Measurements from ENCODE around the gene FDCSP. TPM values are rescaled to one million over a fixed set of nuclear protein-coding genes. Genes with fewer than 3 reads are reported as not detected.

FDCSP gene
- total and polyA plus RNA-seq, 10 of the 15 experiments (the other 5 are each of a cell fraction or from before 2014, with no cell fraction given), result not detected

GRCh38 chr4:70239131-70239883 is 13.4 kb downstream of the FDCSP start:
- Histone ChIP-seq H2AFZ (ENCODE audit: control insufficient read depth, low read depth, low read length) (no peak overlapping the region), H3K27ac (ENCODE audit: control insufficient read depth, insufficient read depth) (no peak overlapping the region), H3K4me3 (no peak overlapping the region), H3K4me1 (ENCODE audit: control insufficient read depth, insufficient read depth, low read length) (no peaks in the 10 kb centered on the region), H3K4me2 (ENCODE audit: control insufficient read depth, insufficient read depth) (no peak overlapping the region), H3K9me3 (replicated peaks; ENCODE audit: control insufficient read depth, insufficient read depth, low read length) (no peaks in the 10 kb centered on the region), H3K27me3 (replicated peaks in 1 of 2; ENCODE audit: control insufficient read depth in 2 of 2, insufficient read depth in 2 of 2, low read length in 1 of 2) (no peaks in the 10 kb centered on the region), H3K9ac (ENCODE audit: control insufficient read depth, insufficient read depth, low read length) (no peak overlapping the region), H3K79me2 (ENCODE audit: control insufficient read depth, insufficient read depth, low read length) (no peaks in the 10 kb centered on the region), H4K20me1 (ENCODE audit: control insufficient read depth, insufficient read depth) (no peaks in the 10 kb centered on the region), H3K36me3 (ENCODE audit: control insufficient read depth in 2 of 2, insufficient read depth in 2 of 2, low read length in 1 of 2) (no peaks in the 10 kb centered on the region)
- ChIA-PET RAD21 (ENCODE audit: unreplicated experiment) (no interaction called here), SMC1A (ENCODE audit: uncharacterized antibody, unreplicated experiment) (no interaction called here), CTCF (no interaction called here), POLR2A (no interaction called here)
- DNase-seq (ENCODE audit: low read depth, low spot score), result no peak
- ATAC-seq, result no peak
- intact Hi-C loops (cut with micrococcal nuclease; ENCODE audit: unreplicated experiment) (no loop called here), in situ Hi-C loops (cut with MboI) (no loop called here)
- BruUV-seq (replicated peaks), result no TSS peak
- WGBS (ENCODE audit: insufficient coverage, insufficient replicate concordance, low lambda C conversion rate, missing lambda C conversion rate), result 0% methylated on average over 3 of the region's 3 CpGs
- no peak for TF ChIP-seq TCF7 (IDR thresholded peaks at IDR 0.05; ENCODE audit: borderline replicate concordance)
- no peak for TF ChIP-seq SREBF1 (IDR thresholded peaks at IDR 0.05; ENCODE audit: low read length)
- TF ChIP-seq HCFC1 (IDR thresholded peaks at IDR 0.05; ENCODE audit: low read length), result no peak
- FAIRE-seq, result no peak

- in situ Hi-C loops (cut with MboI) (no loop called here), intact Hi-C loops (cut with micrococcal nuclease; ENCODE audit: unreplicated experiment) (no loop called here)
- 66% methylated on average over 5 of the region's 5 CpGs for WGBS (ENCODE audit: insufficient coverage, insufficient replicate concordance, low lambda C conversion rate, missing lambda C conversion rate)
- H3K4me1 ChIP-seq (ENCODE audit: control insufficient read depth, insufficient read depth, low read length), result no peaks in the 10 kb centered on the region
- no peaks in the 10 kb centered on the region for H4K20me1 ChIP-seq (ENCODE audit: control insufficient read depth, insufficient read depth)
- ATAC-seq (no peak), DNase-seq (ENCODE audit: low read depth, low spot score) (no peak), FAIRE-seq (no peak)
- no peaks in the 10 kb centered on the region for H3K9me3 ChIP-seq (replicated peaks; ENCODE audit: control insufficient read depth, insufficient read depth, low read length)
- SMC1A ChIA-PET (ENCODE audit: uncharacterized antibody, unreplicated experiment), result no interaction called here
- H3K4me3 ChIP-seq, result no peak overlapping the region
- no TSS peak for BruUV-seq (replicated peaks)
- H3K36me3 ChIP-seq (ENCODE audit: control insufficient read depth in 2 of 2, insufficient read depth in 2 of 2, low read length in 1 of 2), result no peaks in the 10 kb centered on the region
- POLR2A ChIA-PET, result no interaction called here
- no peaks in the 10 kb centered on the region for H3K79me2 ChIP-seq (ENCODE audit: control insufficient read depth, insufficient read depth, low read length)
- no peak overlapping the region for H3K9ac ChIP-seq (ENCODE audit: control insufficient read depth, insufficient read depth, low read length)
- no peak overlapping the region for H2AFZ ChIP-seq (ENCODE audit: control insufficient read depth, low read depth, low read length)
- RAD21 ChIA-PET (ENCODE audit: unreplicated experiment), result no interaction called here
- no peaks in the 10 kb centered on the region for H3K27me3 ChIP-seq (replicated peaks in 1 of 2; ENCODE audit: control insufficient read depth in 2 of 2, insufficient read depth in 2 of 2, low read length in 1 of 2)
- no peak overlapping the region for H3K4me2 ChIP-seq (ENCODE audit: control insufficient read depth, insufficient read depth)
- no peak overlapping the region for H3K27ac ChIP-seq (ENCODE audit: control insufficient read depth, insufficient read depth)
- CTCF ChIA-PET, result no interaction called here
- TF ChIP-seq FOS (IDR thresholded peaks at IDR 0.05; ENCODE audit: borderline replicate concordance, extremely low read depth, insufficient read length), result no peak
- TF ChIP-seq YBX1 (IDR thresholded peaks at IDR 0.05), result no peak
- TF ChIP-seq BACH1 (IDR thresholded peaks at IDR 0.05; ENCODE audit: borderline replicate concordance), result no peak
- no peak for TF ChIP-seq CUX1 (IDR thresholded peaks at IDR 0.05; ENCODE audit: insufficient replicate concordance, low read depth, low read length)
- no peak for TF ChIP-seq SMARCA5 (IDR thresholded peaks at IDR 0.05)
These were observed 14.1 kb downstream of the FDCSP start for GRCh38 chr4:70239884-70240591.
